Bone marrow (tissue), 2 donors: ENCODE data around the gene CLEC19A.
"Not testable (repeated sequence)": the region's sequence is repeated elsewhere in the genome, so short reads cannot be mapped to it uniquely, and the experiment has no call there.

Experiments
- DNase-seq, 2 donors: peaks; one replicate each; lab custom pipeline; 2025; lab: John Stamatoyannopoulos, UW

Gene CLEC19A

DNA sequence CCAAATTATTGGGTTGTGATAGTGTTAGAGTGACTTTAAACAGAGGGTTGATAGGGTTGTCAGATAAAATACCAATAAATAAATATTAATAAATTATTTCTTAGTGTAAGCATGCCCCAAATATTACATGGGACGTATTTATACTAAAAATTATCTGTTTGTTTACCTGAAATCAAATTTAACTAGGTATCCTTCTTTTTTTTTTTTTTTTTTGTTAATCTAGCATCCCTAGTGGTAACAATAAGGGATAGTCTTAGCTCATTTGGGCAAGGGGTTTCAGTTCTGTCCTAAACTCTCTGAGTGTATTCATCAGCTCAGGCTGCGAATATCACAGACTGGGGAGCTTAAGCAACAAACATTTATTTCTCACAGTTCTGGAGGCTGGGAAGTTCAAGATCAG lies 1.3 kb downstream of the CLEC19A start:
- no peak for DNase-seq

DNA sequence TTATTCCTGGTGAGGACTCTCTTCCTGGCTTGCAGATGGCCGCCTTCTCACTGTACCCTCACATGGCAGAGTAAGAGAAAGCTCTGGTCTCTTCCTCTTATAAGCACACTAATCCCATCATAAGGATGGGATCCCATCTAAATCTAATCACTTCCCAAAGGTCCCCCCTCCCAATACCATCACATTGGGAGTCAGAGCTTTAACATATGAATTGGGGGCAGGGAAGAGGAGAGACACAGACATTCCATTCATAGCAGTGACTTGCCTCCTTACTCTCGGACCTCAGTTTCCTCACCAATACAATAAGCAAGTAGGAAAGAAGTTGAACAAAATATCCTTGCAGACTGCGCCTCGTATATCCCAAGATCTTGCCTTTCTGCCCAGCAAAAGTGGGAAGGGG lies 1.7 kb downstream of the CLEC19A start:
- DNase-seq: no peak

DNA sequence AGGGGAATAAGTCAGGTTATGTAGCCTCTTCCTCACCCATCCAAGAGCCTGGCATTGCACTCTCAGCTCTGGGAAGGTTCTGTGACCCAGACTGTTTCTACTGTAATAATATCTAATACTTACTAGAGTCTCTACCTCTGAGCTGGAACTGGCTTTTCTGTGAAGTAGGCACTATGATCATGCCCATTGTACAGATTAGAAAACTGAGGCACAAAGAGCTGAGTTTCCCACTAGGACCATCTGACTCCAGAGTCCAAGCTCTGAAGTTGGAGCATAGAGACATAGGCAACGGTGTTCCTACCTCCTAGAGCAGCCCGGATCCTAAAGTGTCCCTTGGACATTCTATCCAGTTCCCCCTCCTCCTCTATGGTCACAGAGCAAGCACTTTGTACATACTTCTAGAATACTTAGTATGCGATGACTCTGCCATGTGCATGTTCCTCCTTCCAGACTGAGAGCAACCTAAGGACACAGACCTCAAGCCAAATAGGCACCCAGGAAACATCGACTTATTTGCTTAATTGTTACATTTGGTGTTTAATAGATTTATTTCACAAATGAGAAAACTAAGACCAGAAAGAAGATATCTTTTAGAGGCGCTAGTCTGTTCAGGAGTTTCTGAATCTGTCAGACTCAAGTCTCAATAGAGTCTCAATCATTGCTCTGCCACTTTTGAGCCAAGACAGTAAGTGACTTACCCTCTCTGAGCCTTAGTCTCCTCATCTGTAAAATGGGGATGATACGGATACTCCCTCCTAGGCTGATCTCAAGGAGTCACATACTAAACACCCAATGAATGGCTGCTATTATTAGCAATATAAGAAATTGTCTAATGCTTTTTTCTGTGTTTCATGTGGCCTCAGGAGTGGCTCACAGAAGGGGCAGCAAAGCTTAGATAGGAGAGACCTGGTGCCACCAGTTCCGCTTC lies 3.6 kb downstream of the CLEC19A start:
- DNase-seq: no peak

DNA sequence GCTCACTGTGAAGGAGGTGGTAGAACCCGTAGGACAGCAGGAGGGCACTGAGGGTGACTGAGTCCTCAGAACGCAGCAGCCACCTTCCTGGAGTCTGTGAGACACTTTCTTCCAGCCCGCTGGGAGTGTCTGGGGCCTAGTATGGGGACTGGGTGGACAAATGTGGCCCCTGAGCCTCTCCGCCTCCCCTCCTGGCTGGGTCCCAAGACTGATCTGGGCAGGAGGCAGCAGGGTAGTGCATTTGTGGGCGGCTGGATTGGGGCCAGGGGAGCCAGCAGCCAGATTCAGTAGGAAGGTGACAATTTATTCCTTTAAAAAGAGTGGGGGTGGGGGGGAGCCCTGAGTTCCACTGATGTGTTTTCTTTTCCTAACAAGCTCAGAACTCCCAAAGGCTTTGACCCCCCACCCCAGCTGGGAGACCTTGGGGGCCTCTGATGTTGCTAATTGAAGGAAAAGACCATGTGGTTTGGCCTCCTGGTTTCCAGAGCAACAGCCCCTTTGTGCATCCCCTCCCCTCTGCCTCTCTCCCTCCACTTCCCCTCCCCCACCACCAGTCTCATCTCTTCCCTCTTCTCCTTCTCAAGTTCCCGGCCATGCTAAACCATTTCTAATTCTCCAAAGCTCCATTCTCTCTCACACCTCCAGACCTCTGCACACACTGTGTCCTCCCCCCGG lies 4.4 kb downstream of the CLEC19A start:
- DNase-seq: no peak

DNA sequence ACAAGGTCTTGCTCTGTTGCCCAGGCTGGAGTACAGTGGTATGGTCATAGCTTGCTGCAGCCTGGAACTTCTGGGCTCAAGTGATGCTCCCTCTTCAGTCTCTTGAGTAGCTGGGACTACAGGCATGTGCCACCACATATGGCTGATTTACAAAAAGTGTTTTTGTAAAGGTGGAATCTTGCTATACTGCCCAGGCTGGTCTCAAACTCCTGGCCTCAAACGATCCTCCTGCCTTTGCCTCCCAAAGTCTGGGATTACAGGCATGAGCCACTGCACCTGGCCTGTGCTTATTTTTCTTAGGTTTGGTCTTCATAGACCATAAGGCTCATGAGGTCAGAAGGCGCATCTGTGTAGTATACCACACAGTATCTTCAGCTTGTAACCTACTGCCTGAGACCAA lies 5.3 kb downstream of the CLEC19A start:
- DNase-seq: no peak

DNA sequence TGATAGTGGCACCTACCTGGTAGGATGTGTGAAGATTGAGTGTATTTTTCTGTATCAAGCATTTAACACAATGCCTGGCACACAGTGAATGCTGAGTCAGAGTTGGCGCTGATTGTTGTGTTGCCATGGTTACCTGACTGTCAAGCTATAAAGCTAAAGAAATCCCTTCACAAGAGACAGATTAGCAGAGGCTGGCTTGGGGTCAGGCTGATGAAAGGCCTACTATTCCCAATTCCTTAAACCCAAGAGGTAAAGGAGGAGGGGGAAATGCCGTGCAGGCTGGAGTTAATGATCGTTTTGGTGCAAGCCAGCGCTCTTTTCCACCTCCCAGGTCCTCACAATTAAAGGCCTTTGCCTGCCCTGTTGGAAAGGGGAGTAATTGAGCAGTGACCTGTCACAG lies 5.9 kb downstream of the CLEC19A start:
- DNase-seq: no peak

DNA sequence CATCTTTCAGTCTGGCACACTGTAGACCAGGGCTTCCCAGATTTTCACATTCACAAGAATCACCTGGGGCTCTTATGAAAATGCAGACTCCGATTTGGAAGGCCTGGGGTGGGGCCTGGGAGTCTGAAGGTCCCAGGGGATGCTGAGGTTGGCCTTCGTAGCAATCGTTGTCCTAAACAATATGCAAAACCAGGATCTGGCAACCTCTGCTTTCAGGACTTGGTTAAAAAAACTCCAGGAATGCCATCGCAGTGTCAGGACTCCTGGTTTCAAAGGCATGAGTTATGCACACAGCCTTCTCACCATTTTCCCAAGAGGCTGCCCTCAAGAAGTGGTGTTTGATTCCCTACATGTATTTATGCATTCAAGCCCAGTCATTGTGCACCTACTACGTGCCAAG lies 6.7 kb downstream of the CLEC19A start:
- DNase-seq: no peak

DNA sequence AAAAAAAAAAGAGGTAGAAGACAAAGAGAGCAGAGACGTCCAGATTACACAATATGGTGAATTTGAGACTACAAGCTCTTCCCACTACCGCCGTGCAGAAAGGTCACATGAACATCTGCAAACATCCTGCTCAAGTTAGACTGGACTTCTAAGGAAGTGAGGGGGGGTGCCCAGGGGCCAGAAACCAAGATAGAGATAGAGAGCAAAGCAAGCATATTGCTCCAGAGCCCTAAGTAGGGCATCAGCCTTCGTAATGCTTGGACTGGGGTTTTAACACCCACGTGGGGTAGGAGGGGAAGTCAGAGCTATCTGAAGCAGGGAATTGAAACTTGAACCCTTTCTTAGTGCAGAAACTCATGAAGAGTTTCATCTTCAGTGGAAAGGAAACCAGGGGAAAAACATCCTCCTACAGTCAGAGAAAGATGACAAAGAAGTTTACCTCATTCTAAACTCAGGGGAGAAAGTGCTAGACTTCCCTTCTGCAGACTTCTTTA lies 8.7 kb downstream of the CLEC19A start:
- DNase-seq: peak in 1 of 2 donors; percentile 1

DNA sequence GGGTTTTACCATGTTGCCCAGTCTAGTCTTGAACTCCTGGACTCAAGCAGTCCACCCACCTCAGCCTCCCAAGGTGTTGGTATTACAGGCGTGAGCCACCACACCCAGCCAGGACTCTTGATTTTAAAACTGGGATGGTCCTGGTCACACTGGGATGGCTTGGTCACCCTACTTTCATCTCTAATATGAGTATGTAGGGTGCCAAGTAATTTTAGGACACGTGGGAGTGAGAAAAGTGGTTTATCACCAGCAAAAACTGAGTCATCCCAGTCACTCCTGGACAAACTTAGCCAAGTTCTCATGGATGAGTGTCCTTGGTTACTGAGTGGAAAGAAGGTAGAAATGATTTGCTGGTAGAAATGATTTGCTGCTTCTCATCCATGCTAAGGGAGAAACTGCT lies 9.9 kb downstream of the CLEC19A start:
- DNase-seq: no peak

DNA sequence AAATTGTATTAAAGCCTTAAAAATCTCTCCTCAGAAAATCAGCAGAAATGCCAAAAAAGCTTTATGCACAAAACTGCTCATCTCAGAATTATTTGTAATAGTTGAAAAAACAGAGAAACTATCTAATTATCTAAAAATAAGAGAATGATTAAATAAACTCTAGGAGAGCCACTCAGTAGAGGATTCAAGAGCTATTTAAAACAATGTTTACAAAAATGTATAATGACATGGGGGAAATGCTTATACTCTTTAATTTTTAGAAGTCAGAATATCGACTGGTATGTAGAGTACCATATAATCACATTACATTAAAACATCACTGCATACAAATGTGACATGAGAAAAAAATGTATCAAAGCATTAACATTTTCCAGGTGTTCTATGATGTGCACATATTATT lies 11.9 kb downstream of the CLEC19A start:
- no peak for DNase-seq

DNA sequence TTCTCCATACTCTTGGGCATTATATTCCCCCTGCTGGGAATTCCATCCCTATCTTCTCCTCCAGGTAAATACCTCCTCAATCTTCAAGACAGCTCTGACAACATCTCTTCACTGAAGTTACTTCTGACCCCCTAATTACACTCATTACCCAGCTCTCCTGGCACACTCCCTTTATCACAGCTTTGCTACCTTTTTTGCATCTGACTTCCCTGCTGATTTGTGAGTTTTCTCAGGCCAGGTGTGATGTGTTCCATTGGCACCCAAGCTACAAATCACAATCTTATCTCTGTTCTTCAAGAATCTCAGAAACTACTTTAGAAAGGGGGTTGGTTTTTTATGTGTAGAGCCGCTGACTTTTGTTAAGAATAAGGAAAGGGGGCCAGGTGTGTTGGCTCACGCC lies 14.0 kb downstream of the CLEC19A start:
- DNase-seq: no peak

DNA sequence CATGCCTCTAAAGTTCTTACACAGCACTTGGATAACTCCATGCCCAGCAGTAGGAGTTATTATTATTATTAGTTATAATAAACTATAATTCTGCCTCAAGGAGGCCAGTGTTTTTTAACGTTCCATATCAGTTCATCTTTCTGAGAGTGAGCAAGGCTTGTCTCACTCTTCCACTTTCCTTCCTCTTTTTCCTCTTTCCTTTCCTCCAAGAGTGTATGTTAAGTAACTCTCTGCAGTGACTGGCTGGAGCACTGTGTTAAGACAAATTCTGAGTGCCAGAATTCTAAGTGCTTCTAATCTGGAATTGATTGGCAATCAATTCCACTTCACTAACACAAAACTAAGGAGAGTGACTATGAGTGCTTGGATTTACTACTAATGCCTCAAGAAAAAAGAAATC lies 16.4 kb downstream of the CLEC19A start:
- DNase-seq: no peak

DNA sequence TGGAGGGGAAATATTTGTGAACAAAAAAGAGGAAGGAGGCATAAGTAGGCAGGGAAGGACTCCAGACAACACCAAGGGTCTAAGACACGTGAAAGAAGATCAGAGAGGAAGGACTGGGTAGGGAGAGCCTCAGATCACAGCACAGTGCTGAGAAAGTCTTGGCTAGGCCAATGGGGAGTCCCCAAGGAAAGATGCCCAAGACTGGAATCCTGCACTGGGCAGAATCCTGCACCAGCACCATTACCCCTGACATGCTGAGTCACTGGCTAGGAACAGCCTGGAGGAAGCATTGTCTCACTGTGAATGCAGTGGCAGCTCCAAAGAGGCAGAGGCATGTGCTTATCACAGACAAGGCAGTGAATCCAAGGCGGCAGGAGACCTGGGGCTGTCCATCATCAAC lies 19.2 kb downstream of the CLEC19A start:
- DNase-seq: no peak

DNA sequence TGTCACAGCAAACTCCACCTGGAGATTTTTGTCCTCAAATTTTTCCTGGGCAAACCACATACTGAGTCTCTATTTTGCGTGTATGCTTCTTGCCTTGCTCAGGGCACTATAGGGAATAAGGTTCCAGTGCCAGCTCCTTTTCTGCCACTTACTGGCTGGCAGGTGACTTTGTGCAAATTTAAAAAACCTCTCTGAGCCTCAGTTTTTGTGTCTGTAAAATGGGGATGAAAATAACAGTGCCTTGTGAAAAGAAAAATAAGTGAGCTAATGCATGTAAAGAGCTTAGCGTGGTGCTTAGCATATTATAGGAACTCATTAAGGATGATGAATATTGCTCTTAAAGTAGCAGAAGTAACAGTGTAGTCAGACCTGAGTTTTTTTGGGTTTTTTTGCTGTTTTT lies 19.9 kb downstream of the CLEC19A start:
- DNase-seq: no peak

DNA sequence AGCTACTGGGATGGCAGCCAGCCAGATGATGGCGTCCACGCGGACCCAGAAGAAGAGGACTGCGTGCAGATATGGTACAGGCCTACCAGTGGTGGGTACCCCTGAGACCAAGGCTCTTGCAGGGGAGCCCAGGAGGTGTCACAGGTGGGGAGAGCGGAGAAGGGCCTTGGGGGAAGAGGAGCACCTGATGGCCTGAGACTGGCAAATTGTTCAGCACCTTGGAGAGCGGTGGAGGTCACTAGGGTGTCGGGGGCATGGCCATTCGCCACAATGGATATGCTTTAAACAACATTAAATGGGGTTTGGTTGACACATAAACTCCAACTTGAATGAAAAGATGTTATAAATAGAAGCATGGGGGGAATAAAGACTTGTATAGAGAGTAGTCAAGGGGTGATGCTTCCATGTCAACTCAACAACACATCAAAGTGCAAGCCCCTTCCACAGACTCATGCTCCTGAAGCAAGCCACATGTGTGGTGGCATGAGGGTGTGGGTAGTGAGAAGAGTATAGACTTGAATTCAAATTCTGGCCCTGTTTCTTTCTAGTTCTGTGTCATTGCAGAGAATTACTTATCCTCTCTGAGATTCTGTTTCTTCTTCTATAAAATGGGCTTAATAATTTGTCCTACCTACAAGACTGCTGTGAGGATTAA lies 22.2 kb downstream of the CLEC19A start:
- no peak for DNase-seq

DNA sequence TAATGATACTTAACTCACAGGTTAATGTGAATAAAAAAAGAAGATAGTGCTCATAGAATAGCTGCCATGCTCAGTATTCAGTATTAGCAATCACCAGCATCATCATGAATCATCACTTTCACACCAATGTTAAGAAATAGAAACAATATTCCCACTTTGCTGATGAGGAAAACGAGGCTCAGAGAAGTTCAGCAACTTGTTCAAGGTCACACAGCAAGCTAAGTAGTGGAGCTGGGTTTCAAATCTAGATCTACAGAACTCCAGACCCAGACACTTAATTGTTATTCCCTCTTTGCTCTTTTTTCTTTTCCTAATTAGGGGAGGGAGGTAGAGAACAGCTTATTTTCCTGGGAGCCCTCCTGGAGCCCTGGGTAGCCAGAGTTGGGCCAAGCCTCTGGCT lies 22.9 kb downstream of the CLEC19A start:
- DNase-seq: no peak

DNA sequence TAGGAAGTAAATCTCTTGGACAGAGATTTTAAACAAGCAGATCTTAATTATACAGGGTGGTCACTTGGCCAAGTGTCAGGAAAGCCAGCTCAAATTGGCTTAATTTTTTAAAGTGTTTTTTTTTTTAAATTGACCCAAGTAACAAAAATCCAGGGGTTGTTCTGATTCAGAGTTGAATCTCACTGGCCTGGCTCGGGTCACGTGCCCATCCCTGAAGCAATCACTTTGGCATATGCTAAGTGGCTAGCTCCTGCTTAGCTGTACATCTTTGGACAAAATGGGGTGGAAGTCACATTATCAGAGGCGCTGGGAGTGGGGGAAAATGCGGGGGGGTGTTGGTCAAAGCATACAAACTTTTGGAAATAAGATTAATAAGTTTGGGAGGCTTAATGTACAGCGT lies 23.6 kb downstream of the CLEC19A start:
- no peak for DNase-seq

DNA sequence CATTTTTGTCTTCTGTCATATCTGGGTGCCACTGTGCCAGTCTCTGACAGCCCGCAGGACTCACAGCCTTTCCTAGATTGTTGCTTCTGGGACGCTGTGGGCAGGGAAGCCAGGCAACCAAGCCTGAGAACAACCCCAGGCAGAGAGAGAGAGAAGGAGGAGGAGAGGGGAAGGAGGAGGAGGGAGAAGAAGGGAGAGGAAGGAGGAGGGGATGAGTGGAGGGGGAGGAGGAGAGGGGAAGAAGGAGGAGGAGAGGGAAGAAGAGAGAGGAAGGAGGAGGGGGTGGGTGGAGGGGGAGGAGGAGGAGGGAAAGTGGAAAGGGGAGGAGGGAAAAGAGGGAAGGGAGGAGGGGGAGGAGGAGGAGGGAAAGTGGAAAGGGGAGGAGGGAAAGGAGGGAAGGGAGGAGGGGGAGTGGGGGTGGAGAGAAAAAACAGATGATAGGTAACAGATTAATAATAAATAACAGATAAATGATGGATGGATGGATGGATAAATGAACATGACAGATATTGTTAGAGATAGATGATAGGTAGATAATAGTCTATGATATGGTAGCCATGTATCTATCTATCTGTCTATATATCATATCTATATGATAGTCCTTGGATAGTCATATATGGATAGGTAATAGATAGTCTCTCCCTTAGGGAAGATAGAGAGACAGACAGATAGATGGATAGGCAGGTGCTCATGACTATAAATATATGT lies 29.3 kb downstream of the CLEC19A start:
- no peak for DNase-seq

DNA sequence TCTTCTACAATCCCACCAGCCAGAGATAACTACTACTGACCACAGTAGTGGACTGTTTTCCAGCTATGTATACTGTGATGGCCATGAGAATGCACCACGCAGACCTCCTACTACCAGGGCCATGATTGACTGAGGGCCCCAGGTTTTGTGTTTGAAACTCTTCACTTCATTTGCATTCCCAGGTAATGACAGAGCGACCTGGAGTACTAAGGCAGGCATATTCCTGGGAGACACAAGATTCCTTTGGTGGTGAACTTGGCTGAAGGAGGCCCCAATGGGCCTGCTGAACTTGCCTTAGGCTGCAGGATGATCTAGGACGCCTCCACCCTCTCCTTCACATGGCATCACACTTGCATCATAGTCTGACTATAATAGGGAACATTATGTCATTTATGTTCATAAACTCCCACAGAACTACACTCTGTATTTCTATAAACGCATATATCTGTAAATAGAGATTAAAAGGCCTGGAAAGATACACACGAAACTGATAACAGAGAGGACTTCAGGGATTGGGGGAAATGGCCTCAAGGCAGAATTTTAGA lies 30.4 kb downstream of the CLEC19A start:
- no peak for DNase-seq

DNA sequence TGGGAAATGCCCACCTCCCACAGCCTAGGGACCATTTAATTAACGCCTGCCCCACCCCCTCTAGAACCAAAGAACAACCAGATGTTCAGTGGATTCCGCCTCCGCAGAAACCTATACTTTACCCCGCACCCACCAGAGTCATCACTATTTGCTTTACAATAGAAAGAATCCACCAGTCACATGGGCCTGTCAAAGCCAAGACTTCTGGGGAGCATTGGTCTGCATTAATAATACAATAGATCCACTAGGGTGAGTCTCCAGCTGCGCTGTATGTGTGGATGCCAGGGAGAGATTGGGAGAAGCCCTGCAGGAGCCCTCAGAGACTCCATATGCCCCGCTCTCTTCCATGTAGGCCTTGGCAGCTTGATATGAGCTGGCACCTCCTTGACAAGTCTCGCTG lies 31.3 kb downstream of the CLEC19A start:
- DNase-seq: no peak

DNA sequence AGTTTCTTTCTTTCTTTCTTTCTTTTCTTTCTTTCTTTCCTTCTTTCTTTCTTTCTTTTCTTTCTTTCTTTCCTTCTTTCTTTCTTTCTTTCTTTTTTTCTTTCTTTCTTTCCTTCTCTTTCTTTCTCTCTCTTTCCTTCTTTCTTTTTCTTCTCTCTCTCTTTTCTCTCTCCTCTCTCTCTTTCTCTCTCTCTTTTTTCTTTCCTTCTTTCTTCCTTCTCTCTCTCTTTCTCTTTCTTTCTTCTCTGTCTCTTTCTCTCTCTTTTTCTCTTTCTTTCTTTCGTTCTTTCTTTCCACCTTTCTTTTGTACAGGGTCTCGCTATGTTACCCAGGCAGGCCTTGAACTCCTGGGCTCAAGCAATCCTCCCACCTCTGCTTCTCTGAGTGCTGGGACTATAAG lies 35.7 kb downstream of the CLEC19A start:
- DNase-seq: not testable (repeated sequence)

DNA sequence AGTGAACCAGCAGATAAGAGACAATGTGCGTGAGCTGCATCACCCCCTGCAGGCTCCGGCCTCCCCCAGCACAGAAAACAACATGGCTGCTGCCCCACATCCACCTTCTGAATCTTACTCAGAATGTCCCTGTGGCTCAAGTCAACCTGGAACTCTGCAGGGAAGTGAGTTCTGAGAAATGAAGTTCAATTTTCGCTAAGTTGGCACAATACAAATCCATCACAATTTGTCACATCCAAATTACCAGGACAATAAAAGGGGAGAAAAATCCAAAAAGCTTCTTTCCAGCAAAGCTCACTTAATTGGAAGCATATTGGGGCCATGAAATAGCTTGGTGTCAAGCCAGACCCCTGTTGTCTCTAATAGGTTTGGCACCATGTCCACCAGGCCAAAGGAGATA lies 38.1 kb downstream of the CLEC19A start:
- no peak for DNase-seq
